Measurements from ENCODE around the gene NR3C1. TPM values are rescaled to one million over a fixed set of nuclear protein-coding genes. Genes with fewer than 3 reads are reported as not detected.
"Not testable (repeated sequence)": the region's sequence is repeated elsewhere in the genome, so short reads cannot be mapped to it uniquely, and the experiment has no call there.

NR3C1 gene
- total and polyA plus RNA-seq, 2 of the 4 experiments (the other 2 are of a cell fraction): 13.7 to 77.4 TPM

GRCh38 chr5:143322931-143323630 is 80.4 kb downstream of the NR3C1 start:
- H2BK5ac ChIP-seq (ENCODE audit: low read depth, low read length, poor library complexity, severe bottlenecking); H2AK5ac ChIP-seq (ENCODE audit: low read depth, low read length); H3K4me3 ChIP-seq (ENCODE audit: insufficient read depth, low read depth, low read length); H3K4ac ChIP-seq (ENCODE audit: low read depth, low read length); H3K9ac ChIP-seq (ENCODE audit: low read depth, low read length); H2AFZ ChIP-seq (replicated peaks; ENCODE audit: low read length, poor library complexity); POLR2A ChIA-PET (ENCODE audit: unreplicated experiment); H3K27me3 ChIP-seq (ENCODE audit: control insufficient read depth, insufficient read depth, low read length); H4K8ac ChIP-seq (ENCODE audit: low read depth in 2 of 2, low read length in 2 of 2); intact Hi-C loops (cut with micrococcal nuclease); H2BK20ac ChIP-seq (ENCODE audit: low read depth, low read length); H3K14ac ChIP-seq (replicated peaks; ENCODE audit: low read depth, low read length); H2BK120ac ChIP-seq (ENCODE audit: low read depth, low read length); H3K23ac ChIP-seq (ENCODE audit: low read depth, low read length); H3K56ac ChIP-seq (ENCODE audit: extremely low read depth, insufficient read depth, low read length); H3K9me1 ChIP-seq (ENCODE audit: insufficient read depth, low read length); H2BK15ac ChIP-seq (ENCODE audit: low read depth, low read length); BruUV-seq (replicated peaks); H3K4me2 ChIP-seq (ENCODE audit: low read depth, low read length); H3K36me3 ChIP-seq (ENCODE audit: control insufficient read depth, insufficient read depth, low read length); CTCF ChIA-PET; H3K27ac ChIP-seq (ENCODE audit: insufficient read depth, low read length); H3K4me1 ChIP-seq (ENCODE audit: control insufficient read depth, insufficient read depth, low read length); H4K5ac ChIP-seq (ENCODE audit: low read depth, low read length); dilution Hi-C loops (cut with HindIII; ENCODE audit: low sequenced_read_pairs, unreplicated experiment); ATAC-seq (ENCODE audit: low read depth); H2AK9ac ChIP-seq (replicated peaks; ENCODE audit: low read depth, low read length, poor library complexity); in situ Hi-C loops (cut with MboI; ENCODE audit: low sequenced_read_pairs); H4K91ac ChIP-seq (ENCODE audit: insufficient read depth, low read depth, low read length); H3K18ac ChIP-seq (ENCODE audit: low read depth, low read length); H3K9me3 ChIP-seq (ENCODE audit: control insufficient read depth, insufficient read depth, low read length): not testable (repeated sequence)
- Histone ChIP-seq H4K20me1 (ENCODE audit: insufficient read depth, low read length) (peaks cover 25% of the 10 kb centered on the region), H3K79me1 (ENCODE audit: low read depth in 1 of 2, low read length in 2 of 2) (peaks cover 18 to 78% of the 10 kb centered on the region in 2 experiments)
- WGBS, 2 experiments (ENCODE audit: extremely low coverage in 2 of 2, insufficient read length in 1 of 2): no CpG with 5 or more reads among the region's 5 CpGs
- peak; percentile 48 for DNase-seq
